Activated CD4-positive, alpha-beta T cell treated with anti-CD3 and anti-CD28 coated beads, Interleukin-2, amount 50 U/mL, for 48 hours (primary cell): Measurements from ENCODE around the gene NKD1.

ENCODE experiments used
- DNase-seq, 2 experiments: peaks; one replicate each; pipeline ENCODE4 v3.0.0-alpha.2; 2020

NKD1 gene

GRCh38 chr16:50583211-50583610 lies 35.0 kb downstream of the NKD1 start:
- DNase-seq = no peak

GRCh38 chr16:50584033-50584722 lies 36.0 kb downstream of the NKD1 start:
- DNase-seq = no peak

- DNase-seq = no peak
Measured at GRCh38 chr16:50585331-50585776, 37.2 kb downstream of the NKD1 start.

GRCh38 chr16:50587543-50587942 lies 39.3 kb downstream of the NKD1 start:
- no peak for DNase-seq

GRCh38 chr16:50588276-50588675 lies 40.1 kb downstream of the NKD1 start:
- DNase-seq = no peak

GRCh38 chr16:50591209-50591608 lies 43.0 kb downstream of the NKD1 start:
- no peak for DNase-seq

- DNase-seq = no peak
Measured at GRCh38 chr16:50591800-50592771, 43.9 kb downstream of the NKD1 start.

- no peak for DNase-seq
Measured at GRCh38 chr16:50592996-50593395, 44.8 kb downstream of the NKD1 start.

GRCh38 chr16:50593410-50594150 lies 45.4 kb downstream of the NKD1 start:
- DNase-seq = no peak

- no peak for DNase-seq
Measured at GRCh38 chr16:50594308-50595260, 46.4 kb downstream of the NKD1 start.

- no peak for DNase-seq
Measured at GRCh38 chr16:50595859-50596258, 47.7 kb downstream of the NKD1 start.

- no peak for DNase-seq
Measured at GRCh38 chr16:50596762-50597450, 48.7 kb downstream of the NKD1 start.

GRCh38 chr16:50597563-50598255 lies 49.5 kb downstream of the NKD1 start:
- DNase-seq = no peak

GRCh38 chr16:50598256-50598894 lies 50.2 kb downstream of the NKD1 start:
- DNase-seq = no peak

GRCh38 chr16:50598936-50599361 lies 50.8 kb downstream of the NKD1 start:
- no peak for DNase-seq

- DNase-seq = no peak
Measured at GRCh38 chr16:50599494-50599893, 51.3 kb downstream of the NKD1 start.

- DNase-seq = no peak
Measured at GRCh38 chr16:50600582-50601283, 52.5 kb downstream of the NKD1 start.

GRCh38 chr16:50601341-50601740 lies 53.1 kb downstream of the NKD1 start:
- no peak for DNase-seq

- DNase-seq = no peak
Measured at GRCh38 chr16:50602126-50602525, 53.9 kb downstream of the NKD1 start.
